OCI-LY3 (cell line): ENCODE data around the gene CNTN1.

Experiments
- H2AFZ ChIP-seq: fragments of 200-600, 300-600 bp; shearing (Covaris generic); 2 replicates; pipeline ENCODE4 v1.6.0; 2014; ENCODE audit warnings: antibody characterized with exemption, low read depth, low read length
- H3K27ac ChIP-seq: fragments of 200-600, 300-600 bp; sonication (generic); 2 replicates; pipeline ENCODE4 v1.5.1; 2014; ENCODE audit warnings: mild to moderate bottlenecking, low read length, moderate library complexity, mixed read lengths
- H3K27me3 ChIP-seq: fragments of 200-600, 300-600 bp; sonication (generic); 2 replicates; pipeline ENCODE4 v1.6.1; 2014; ENCODE audit warnings: low read depth, low read length, mixed read lengths
- H3K36me3 ChIP-seq: fragments of 200-600, 300-600 bp; sonication (generic); replicated peaks from 2 replicates; pipeline ENCODE3; 2014; ENCODE audit warnings: low read depth, low read length, mixed read lengths
- H3K4me1 ChIP-seq: fragments of 300-600, 200-600 bp; sonication (generic); 2 replicates; pipeline ENCODE4 v1.6.1; 2014; ENCODE audit warnings: low read length, mixed read lengths
- H3K4me2 ChIP-seq: fragments of 200-600, 300-600 bp; sonication (generic); 2 replicates; pipeline ENCODE4 v1.6.1; 2014; ENCODE audit warnings: low read length, mixed read lengths
- H3K4me3 ChIP-seq: fragments of 300-600, 200-600 bp; sonication (generic); 2 replicates; pipeline ENCODE4 v1.5.1; 2014; ENCODE audit warnings: antibody characterized with exemption, mild to moderate bottlenecking, low read length, moderate library complexity
- H3K79me2 ChIP-seq: fragments of 300-600, 200-600 bp; shearing (Covaris generic); 2 replicates; pipeline ENCODE4 v1.6.1; 2014; ENCODE audit warnings: mild to moderate bottlenecking, low read length, mixed read lengths
- H3K9ac ChIP-seq: fragments of 300-600, 200-600 bp; shearing (Covaris generic); 2 replicates; pipeline ENCODE4 v1.6.0; 2014; ENCODE audit warnings: mild to moderate bottlenecking, low read length, moderate library complexity
- H3K9me3 ChIP-seq: fragments of 200-600, 300-600 bp; shearing (Covaris generic); 2 replicates; pipeline ENCODE4 v1.6.1; 2014; ENCODE audit warnings: low read length, mixed read lengths; ENCODE audit not compliant: insufficient read depth
- H4K20me1 ChIP-seq: fragments of 200-600, 300-600 bp; sonication (generic); 2 replicates; pipeline ENCODE4 v1.6.1; 2016; ENCODE audit warnings: low read length, mixed read lengths; ENCODE audit not compliant: insufficient read depth
- EZH2phosphoT487 ChIP-seq: fragments of 200-600 bp; shearing (Covaris generic); IDR thresholded peaks from 2 replicates; pipeline ENCODE4 v1.6.1; 2018; ENCODE audit warnings: antibody characterized with exemption, mixed run types, low read depth
- TF ChIP-seq, protein P1 (sequence below): fragments of 200-600, 300-600 bp; sonication (generic); IDR thresholded peaks from 2 replicates; pipeline ENCODE4 v1.5.1; 2014; ENCODE audit warnings: antibody characterized with exemption, low read length, low read depth

Gene CNTN1

DNA sequence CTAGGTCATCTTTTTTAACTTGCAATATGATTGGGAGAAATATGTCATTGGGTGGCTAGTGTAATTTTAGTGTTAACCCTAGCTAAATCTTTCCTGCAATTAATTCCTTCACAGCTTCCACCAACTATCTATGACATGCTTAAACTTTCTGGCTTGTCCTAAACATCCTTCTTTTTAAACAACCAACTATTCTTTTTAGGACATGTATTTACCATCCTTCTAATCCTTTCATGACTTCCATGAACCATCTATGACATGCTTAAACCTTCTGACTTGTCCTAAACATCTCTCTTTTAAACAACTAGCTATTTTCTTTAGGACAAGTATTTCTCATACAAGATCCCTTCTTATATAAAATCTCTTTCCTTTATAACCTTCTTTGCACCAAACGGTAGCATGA lies 316.2 kb downstream of the CNTN1 start:
- H3K4me1 ChIP-seq, result peaks cover 6% of the 10 kb centered on the region
- no peak overlapping the region for H2AFZ ChIP-seq
- H3K4me2 ChIP-seq, result no peak overlapping the region
- peaks cover 46% of the 10 kb centered on the region for H3K9me3 ChIP-seq
- no peak overlapping the region for H3K4me3 ChIP-seq
- no peak overlapping the region for H3K27ac ChIP-seq
- no peaks in the 10 kb centered on the region for H3K27me3 ChIP-seq
- H4K20me1 ChIP-seq, result no peaks in the 10 kb centered on the region
- H3K36me3 ChIP-seq, result peaks cover 4% of the 10 kb centered on the region
- H3K79me2 ChIP-seq, result no peaks in the 10 kb centered on the region
- TF ChIP-seq, protein P1, sequence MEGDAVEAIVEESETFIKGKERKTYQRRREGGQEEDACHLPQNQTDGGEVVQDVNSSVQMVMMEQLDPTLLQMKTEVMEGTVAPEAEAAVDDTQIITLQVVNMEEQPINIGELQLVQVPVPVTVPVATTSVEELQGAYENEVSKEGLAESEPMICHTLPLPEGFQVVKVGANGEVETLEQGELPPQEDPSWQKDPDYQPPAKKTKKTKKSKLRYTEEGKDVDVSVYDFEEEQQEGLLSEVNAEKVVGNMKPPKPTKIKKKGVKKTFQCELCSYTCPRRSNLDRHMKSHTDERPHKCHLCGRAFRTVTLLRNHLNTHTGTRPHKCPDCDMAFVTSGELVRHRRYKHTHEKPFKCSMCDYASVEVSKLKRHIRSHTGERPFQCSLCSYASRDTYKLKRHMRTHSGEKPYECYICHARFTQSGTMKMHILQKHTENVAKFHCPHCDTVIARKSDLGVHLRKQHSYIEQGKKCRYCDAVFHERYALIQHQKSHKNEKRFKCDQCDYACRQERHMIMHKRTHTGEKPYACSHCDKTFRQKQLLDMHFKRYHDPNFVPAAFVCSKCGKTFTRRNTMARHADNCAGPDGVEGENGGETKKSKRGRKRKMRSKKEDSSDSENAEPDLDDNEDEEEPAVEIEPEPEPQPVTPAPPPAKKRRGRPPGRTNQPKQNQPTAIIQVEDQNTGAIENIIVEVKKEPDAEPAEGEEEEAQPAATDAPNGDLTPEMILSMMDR, result no peak
- no peak for TF ChIP-seq EZH2phosphoT487
- no peak overlapping the region for H3K9ac ChIP-seq

DNA sequence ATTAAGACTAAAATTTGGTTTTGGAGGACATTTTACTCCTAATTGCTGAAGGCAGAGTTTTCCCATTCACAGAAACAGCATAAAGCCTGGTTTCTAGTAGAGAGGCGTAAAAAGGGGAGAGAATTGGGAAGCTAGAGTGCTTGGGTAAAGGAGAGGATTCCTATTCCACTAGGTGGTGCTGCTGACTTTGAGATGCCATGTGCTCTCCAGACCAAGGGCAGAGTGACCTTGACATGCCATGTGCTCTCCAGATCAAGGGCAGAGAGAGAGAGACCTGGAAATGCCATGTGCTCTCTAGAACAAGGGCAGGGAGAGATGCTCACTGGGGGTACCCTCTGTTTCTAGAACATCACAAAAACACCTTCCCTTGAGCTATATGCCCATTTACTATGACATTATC lies 319.7 kb downstream of the CNTN1 start:
- Histone ChIP-seq H3K4me3 (no peak overlapping the region), H3K36me3 (peaks cover 2% of the 10 kb centered on the region), H3K4me1 (peaks cover 13% of the 10 kb centered on the region), H2AFZ (no peak overlapping the region), H3K27ac (no peak overlapping the region), H3K79me2 (no peaks in the 10 kb centered on the region), H4K20me1 (no peaks in the 10 kb centered on the region), H3K4me2 (no peak overlapping the region), H3K9ac (no peak overlapping the region), H3K9me3 (peaks cover 19% of the 10 kb centered on the region; the same call in 1 of the 2 replicates), H3K27me3 (no peaks in the 10 kb centered on the region)
- TF ChIP-seq, protein P1, result peak; percentile 64
- no peak for TF ChIP-seq EZH2phosphoT487

DNA sequence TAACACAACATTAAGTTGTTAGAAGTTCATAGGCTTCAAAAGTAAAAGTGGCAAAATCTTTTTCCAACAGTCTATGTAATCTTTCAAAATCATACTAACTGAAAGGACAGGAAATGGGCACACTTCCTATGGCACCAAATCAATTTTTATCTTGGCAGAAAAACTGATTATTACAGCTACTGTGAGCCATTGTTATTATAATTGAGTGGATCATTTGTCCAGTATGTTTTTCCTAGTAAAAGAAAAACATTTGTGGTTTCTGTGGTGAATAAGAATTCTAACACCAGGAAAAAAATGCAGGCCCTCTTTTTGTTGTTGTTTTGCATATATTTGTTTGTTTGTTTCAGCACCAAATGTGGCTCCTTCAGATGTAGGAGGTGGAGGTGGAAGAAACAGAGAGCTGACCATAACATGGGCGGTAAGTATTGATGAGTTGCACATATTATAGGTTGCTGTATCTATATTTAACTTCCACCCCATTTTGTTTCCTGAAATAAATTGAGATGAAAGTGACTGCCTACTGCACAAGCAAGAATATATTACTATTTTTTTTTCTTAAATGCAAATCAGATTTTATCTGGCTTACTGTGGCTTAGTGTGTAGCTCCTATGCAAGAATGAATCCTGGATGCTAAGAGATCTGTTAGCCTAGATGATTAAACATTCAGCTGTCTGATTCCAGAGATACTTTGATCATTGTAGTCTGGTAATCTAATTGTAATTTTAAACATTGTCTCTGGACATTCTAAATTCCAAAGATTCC lies 321.8 kb downstream of the CNTN1 start:
- no peaks in the 10 kb centered on the region for H3K27me3 ChIP-seq
- peak overlapping the region; percentile 29 for H3K4me2 ChIP-seq
- no peaks in the 10 kb centered on the region for H4K20me1 ChIP-seq
- H3K79me2 ChIP-seq, result no peaks in the 10 kb centered on the region
- H3K9ac ChIP-seq, result no peak overlapping the region
- H3K36me3 ChIP-seq, result peaks cover under 1% of the 10 kb centered on the region
- H2AFZ ChIP-seq, result peak overlapping the region; percentile 34; the same call in 1 of the 2 replicates
- no peak overlapping the region for H3K27ac ChIP-seq
- TF ChIP-seq EZH2phosphoT487, result no peak
- TF ChIP-seq, protein P1, result no peak
- peaks cover 1% of the 10 kb centered on the region; the same call in 1 of the 2 replicates for H3K9me3 ChIP-seq
- H3K4me3 ChIP-seq, result no peak overlapping the region
- H3K4me1 ChIP-seq, result peaks cover 13% of the 10 kb centered on the region

DNA sequence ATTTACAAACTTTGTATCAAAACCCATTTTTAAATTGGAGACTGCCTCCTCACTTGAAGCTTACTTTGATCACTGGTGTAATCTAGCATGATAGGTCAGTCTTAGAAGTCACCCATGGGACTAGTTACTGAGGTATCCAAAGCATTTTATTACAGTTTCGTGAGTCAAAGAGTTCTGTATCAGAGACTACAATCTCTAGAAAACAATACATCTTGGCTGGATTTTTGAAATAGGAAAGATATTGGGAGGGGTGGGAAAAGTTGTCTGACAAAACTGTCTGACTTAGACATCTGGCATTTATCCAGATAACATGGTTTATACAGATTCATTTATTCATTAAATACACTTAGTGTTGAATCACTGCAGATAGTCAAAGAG lies 322.4 kb downstream of the CNTN1 start:
- Histone ChIP-seq H3K9me3 (no peaks in the 10 kb centered on the region), H4K20me1 (no peaks in the 10 kb centered on the region), H3K27ac (no peak overlapping the region), H3K27me3 (no peaks in the 10 kb centered on the region), H3K79me2 (no peaks in the 10 kb centered on the region), H3K4me3 (no peak overlapping the region), H3K4me2 (no peak overlapping the region), H3K9ac (no peak overlapping the region), H3K36me3 (no peaks in the 10 kb centered on the region), H2AFZ (no peak overlapping the region), H3K4me1 (peaks cover 13% of the 10 kb centered on the region)
- TF ChIP-seq, protein P1, result no peak
- no peak for TF ChIP-seq EZH2phosphoT487
